GM18517 (cell line): ENCODE results near the gene PCDHGB4.
"Not testable (repeated sequence)": the region's sequence is repeated elsewhere in the genome, so short reads cannot be mapped to it uniquely, and the experiment has no call there.

ENCODE experiments used
- ATAC-seq: cut with Tn5 transposase; IDR thresholded peaks from one replicate; pipeline ENCODE4 v1.9.1; 2021; ENCODE audit warnings: mild to moderate bottlenecking, moderate library complexity; ENCODE audit not compliant: unreplicated experiment

Gene PCDHGB4

GRCh38 chr5:141387557-141388311, at the start of gene PCDHGB4:
TSS of gene PCDHGB4 (plus strand) at chr5:141387698. CDS start at chr5:141387885, 187 bp downstream.
- ATAC-seq, result not testable (repeated sequence)

- no peak for ATAC-seq
These were observed 48.8 kb upstream of the PCDHGB4 start, which contains the start of gene PCDHGA2 for GRCh38 chr5:141338538-141339306. TSS of gene PCDHGA2 (plus strand) at chr5:141338760.

GRCh38 chr5:141340781-141341354, 46.6 kb upstream of the PCDHGB4 start:
- ATAC-seq, result not testable (repeated sequence)

- ATAC-seq, result no peak
These were observed 44.7 kb upstream of the PCDHGB4 start for GRCh38 chr5:141342773-141343172.

- no peak for ATAC-seq
These were observed 44.1 kb upstream of the PCDHGB4 start, which contains the start of gene PCDHGA3 for GRCh38 chr5:141343242-141343952. TSS of gene PCDHGA3 (plus strand) at chr5:141343829. CDS start at chr5:141344034, 205 bp downstream.

GRCh38 chr5:141343953-141344463, 43.5 kb upstream of the PCDHGB4 start:
- no peak for ATAC-seq

- no peak for ATAC-seq
These were observed 42.2 kb upstream of the PCDHGB4 start for GRCh38 chr5:141345327-141345726.

GRCh38 chr5:141346017-141346416, 41.5 kb upstream of the PCDHGB4 start:
- ATAC-seq, result not testable (repeated sequence)

GRCh38 chr5:141349917-141350619, 37.4 kb upstream of the PCDHGB4 start, which contains the start of gene PCDHGB1:
TSS of gene PCDHGB1 (plus strand) at chr5:141350099. CDS start at chr5:141350261, 162 bp downstream.
- ATAC-seq, result no peak

GRCh38 chr5:141351591-141351990, 35.9 kb upstream of the PCDHGB4 start:
- ATAC-seq, result no peak

GRCh38 chr5:141354900-141355469, 32.5 kb upstream of the PCDHGB4 start, which contains the start of gene PCDHGA4:
TSS of gene PCDHGA4 (plus strand) at chr5:141355021. CDS start at chr5:141355108, 87 bp downstream.
- ATAC-seq, result no peak

GRCh38 chr5:141355641-141356040, 31.9 kb upstream of the PCDHGB4 start:
- ATAC-seq, result no peak

- ATAC-seq, result no peak
These were observed 31.4 kb upstream of the PCDHGB4 start for GRCh38 chr5:141356133-141356532.

GRCh38 chr5:141356950-141357349, 30.5 kb upstream of the PCDHGB4 start:
- no peak for ATAC-seq

- peak; percentile 56 for ATAC-seq
These were observed 27.6 kb upstream of the PCDHGB4 start, which contains the start of gene PCDHGB2 for GRCh38 chr5:141359790-141360426. TSS of gene PCDHGB2 (plus strand) at chr5:141359994. CDS start at chr5:141360136, 142 bp downstream.

- ATAC-seq, result no peak
These were observed 26.8 kb upstream of the PCDHGB4 start for GRCh38 chr5:141360685-141361084.

- no peak for ATAC-seq
These were observed 24.8 kb upstream of the PCDHGB4 start for GRCh38 chr5:141362719-141363118.

- no peak for ATAC-seq
These were observed 23.4 kb upstream of the PCDHGB4 start, which contains the start of gene PCDHGA5 for GRCh38 chr5:141363952-141364660. TSS of gene PCDHGA5 (plus strand) at chr5:141364162. CDS start at chr5:141364331, 169 bp downstream.
